GM10847 (cell line): ENCODE data around the gene CCDC137.

Experiments
- POLR2A ChIP-seq: IDR thresholded peaks from 2 replicates; pipeline ENCODE4 v1.6.1; 2011; ENCODE audit not compliant: insufficient read length; ENCODE audit errors: extremely low read depth

Gene CCDC137

DNA sequence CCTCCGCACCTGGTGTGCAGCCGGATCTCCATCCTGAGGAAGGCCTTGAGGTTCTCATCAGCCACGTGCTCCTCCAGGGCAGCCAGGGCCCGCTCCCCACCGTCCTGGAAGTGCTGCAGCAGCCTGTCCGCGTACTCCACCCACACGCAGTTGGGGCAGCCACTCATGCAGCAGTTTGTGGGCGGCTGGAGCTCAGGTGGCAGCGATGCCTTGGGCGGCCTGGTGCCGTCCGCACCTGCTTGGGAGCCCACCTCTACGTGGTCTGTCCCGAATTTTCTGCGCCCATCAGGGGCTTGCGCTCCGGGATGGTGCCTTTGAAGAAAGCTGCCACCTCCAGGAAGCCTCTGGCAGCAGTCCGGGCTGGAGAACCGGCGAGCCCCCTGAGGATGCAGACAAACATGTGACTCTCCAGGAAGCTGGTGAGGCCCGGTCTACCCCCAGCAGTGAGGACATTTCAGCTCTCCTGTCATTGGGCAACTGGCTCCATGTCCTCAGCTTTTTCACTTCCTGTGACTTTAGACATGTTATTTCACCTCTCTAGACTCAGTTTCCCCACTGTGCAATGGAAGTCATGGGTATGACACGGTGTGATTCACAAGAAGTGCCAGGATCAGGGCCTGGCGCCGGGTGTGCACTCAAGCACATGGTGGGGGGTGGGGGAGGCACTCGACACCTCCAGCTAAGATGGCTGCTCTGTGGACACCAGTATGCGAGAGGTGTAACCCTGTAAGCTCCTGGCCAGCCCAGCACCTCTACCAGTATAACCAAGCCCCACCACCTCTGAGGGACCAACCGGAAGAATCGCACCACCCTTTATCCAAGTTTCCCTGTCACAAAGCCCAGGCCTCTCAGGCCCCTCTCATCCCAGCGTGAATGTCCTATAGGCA lies 1.1 kb upstream of the CCDC137 start:
- TF ChIP-seq POLR2A, result peak; percentile 9

DNA sequence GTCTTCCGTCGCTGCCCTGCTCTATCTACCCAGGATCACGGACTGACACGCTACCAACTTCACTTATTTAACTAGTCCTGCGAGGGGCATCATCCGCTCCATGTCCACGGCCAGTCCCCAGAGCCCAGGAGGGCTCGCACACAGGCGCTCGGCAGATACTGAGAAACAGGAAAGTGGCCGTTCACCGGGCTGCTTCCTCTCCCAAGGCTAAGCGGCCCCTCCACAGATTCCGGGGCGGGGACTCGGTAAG lies 520 bp upstream of the CCDC137 start:
- TF ChIP-seq POLR2A, result no peak

DNA sequence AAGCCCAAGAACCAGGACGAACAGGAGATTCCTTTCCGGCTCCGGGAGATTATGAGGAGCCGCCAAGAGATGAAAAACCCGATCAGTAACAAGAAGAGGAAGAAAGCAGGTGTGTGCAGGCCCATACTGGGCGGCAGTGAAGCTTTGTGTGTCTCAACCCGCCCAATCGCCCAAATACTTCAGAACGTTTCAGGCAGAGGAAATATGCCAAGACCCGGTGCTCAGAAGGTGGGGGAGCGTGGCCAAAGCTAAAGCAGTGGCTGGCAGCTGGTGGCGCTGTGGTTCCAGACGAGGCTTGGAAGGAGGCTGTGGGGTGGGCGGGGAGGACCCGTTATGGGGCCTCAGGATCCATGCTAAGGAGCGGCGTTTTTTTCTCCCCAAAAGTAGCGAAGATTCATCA lies 1.2 kb downstream of the CCDC137 start:
- no peak for TF ChIP-seq POLR2A

DNA sequence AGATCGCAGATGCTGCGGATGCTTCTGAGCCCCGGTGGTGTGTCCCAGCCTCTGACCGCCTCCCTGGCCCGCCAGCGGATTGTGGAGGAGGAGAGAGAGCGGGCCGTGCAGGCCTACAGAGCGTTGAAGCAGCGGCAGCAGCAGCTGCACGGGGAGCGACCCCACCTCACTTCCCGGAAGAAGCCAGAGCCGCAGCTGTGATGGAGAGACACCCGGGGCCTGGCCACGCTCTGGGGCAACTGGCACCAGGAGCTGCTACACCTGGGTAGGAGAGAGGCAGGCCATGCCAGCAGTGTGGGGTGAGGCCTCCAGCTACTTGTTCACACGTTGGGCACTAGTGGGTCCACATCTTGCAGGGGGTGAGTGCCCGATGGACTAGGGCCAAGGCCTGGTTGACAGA lies 6.0 kb downstream of the CCDC137 start:
- no peak for TF ChIP-seq POLR2A

DNA sequence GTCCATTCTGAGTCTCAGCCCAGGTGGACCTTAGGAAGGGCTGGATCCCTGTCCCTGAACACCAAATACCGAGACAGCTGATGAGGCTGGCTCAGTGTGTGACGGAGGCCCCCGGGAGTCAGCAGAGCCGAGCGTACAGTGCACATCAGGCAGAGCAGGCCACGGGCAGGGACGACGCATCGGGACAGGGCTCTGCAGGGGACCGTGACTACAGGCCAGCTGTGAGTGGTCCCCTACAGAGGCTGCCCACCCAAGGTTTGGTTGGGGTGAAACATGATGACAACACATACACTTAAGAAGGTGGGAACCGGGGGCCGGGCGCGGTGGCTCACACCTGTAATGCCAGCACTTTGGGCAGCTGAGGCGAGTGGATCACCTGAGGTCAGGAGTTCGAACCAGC lies 6.4 kb downstream of the CCDC137 start:
- TF ChIP-seq POLR2A, result no peak

DNA sequence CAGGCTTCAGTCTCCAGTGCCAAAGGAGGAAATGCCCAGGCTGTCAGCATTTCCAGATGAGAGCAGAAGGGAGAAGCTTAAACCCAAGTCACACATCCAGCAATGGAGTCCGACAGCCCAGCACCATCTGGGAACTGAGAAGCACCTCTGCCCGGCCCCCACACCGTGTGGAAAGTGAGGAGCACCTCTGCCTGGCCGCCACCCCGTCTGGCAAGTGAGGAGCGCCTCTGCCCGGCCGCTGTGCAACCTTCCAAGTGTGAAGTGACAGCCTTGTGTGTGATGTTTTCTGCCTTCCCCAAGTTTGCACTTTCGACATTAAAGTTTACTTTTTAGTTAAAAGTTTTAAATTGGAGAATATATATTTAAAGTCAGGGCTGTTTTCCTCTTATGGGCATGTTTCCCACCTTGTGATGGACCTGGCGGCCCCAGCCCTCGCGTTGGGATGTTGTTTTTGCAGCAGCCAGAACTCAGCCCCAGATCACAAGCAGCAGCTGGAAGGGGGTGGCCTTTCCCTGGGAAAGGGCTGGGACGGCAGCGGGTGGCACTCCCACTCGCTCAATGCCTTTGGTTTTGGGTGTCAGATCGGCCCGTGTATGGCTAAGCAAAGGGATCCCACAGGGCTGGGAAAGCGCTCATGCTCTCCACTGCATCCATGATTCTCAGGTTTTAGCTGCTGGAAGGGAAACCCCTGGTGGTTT lies 7.2 kb downstream of the CCDC137 start:
- TF ChIP-seq POLR2A, result no peak

DNA sequence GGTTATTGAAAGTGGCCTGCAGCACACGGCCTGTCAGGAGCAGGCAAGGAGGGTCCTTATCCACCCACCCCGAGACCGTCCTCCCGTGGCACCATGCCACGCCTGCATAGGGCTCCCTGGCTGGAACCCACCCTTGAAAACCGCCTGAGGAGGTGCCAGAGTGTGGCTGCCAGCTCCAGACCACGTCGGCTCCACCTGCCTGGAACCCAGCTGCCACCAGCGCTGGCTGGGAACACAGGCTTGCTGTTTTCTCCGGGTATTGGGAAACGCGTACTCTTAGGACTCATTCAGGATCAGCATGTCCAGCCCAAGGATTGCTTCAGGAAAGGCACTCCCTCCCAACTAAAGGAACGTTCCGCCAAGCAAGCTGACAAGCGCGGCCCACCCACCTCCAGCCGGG lies 10.4 kb downstream of the CCDC137 start:
- TF ChIP-seq POLR2A, result no peak

DNA sequence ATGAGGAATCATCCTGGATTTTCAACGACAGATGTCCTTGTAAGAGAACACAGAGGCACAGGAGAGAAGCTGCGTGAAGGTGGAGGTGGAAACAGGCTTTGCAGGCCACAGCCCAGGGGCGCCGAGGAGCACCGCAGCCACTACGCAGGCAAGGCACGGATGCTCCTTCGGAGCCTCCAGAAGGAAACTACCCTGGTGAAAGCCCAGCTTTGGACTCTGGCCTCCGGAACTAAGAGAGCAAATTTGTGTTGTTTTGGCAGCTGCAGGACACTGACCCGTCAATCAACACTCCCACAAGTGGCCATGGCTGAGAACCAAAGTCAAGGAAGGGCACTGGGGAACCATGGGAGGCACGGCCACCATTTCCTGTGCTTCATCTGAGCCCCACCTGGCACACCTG lies 13.6 kb downstream of the CCDC137 start:
- no peak for TF ChIP-seq POLR2A

DNA sequence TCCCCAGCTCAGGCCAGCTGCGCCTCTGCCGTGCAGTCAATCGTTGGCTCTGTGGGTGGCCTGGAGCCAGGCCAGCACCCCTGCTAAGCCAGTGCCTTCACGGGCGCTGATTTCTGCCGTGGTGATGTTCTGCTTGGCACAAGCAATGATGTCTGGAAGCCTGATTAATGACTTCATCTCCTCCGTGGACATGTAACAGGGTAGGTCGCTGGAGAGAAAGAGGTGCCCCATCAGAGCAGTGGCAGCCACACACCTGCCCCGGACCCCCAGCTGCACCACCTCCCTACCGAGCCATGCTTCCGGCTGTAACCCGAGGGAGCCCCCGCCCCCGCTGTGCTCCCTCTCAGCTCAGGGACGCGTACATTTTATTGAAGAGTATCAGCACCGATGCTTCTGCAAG lies 15.1 kb downstream of the CCDC137 start:
- no peak for TF ChIP-seq POLR2A

DNA sequence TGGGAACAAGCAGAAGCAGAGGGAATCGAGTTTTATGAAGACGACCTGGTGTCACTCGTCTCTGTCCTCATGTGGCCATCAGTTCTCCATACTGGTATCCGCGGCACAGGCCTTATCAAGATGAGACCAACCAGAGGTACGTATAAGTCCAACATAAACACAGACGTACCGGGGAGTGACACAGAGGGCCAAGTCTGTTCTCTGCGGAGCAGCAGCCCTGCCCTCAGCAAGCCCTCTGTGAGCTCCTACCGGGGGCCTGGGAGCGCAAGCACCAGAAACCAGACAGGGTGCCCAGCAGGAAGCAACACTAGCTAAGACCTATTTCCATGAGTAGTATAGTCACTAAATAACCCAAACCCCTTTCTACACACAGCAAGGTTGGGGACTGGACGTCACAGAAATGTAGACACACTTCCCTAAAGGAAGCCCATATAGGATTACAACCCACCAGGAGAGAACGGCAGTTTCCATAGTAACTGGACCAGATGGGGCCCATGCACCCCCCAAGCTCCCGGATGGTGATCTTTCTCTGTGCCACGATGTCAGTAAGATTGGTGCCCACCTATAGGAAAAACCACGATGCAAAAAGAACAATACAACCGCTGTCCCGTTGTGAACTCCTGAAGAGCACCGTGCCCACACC lies 16.1 kb downstream of the CCDC137 start:
- no peak for TF ChIP-seq POLR2A

DNA sequence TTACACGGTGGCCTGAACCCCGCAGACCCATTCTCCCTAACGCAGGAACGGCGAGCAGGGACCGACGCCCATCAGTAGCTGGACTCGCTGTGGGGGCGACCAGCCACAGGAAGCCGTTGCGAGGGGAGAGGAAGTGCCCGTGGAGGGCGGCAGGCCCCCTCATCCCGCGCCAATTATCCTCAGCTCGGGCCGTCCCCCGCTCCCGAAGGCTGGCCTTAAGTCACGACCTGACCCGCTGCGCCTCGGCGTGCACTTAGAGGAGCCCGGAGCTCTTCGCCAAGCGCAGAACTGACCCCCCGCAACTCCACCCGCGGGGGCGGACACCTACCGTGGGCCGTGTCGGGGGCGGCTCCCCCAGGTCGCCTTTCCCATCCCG lies 16.7 kb downstream of the CCDC137 start:
- TF ChIP-seq POLR2A, result no peak

DNA sequence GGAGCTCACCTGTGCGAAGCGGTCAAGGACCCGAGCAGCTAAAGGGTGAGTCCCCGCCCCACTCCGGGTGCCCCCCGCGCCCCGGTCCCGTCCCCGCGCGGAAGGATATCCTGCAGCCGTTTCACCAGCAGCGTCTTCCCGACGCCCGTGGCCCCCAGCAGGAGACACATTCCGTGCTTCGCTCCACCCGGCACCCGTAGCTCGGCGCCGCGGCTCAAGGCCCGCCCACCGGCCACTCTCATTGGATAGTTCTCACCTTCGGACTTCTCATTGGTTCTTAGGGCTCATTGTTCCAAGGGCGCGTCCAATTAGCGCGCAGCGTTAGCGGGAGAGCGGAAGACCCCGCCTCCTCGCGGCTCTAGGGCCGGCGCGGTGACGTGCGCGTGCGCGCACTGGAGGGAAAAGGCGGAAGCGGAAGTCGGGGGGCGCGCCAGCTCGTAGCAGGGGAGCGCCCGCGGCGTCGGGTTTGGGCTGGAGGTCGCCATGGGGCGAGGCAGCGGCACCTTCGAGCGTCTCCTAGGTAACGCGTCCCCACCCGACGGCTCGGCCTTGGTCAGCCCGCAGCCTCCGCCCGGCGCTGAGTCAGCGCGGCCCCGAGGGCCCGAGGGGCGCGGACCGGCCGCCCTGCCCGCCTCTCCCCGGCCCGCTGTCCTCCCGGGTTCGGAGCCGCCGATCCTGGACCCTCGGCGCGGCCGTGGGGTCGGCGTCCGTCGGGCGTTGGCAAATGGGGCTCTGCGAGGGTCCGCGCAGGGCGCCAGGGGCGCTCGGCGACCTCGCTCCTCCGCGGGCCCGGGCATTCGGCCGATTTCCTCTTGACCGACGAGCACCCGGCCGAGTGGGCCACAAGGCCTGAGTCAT lies 17.3 kb downstream of the CCDC137 start, which contains the start of the genes ARL16 and HGS:
Gene ARL16, minus strand, starts transcription at position 214 of the 858 bp plus-strand sequence. Its CDS starts 44 bp downstream, at position 170.
Gene HGS, plus strand, starts transcription at position 428 of the 858 bp plus-strand sequence. Its CDS starts 56 bp downstream, at position 484.
- peak; percentile 73 for TF ChIP-seq POLR2A

DNA sequence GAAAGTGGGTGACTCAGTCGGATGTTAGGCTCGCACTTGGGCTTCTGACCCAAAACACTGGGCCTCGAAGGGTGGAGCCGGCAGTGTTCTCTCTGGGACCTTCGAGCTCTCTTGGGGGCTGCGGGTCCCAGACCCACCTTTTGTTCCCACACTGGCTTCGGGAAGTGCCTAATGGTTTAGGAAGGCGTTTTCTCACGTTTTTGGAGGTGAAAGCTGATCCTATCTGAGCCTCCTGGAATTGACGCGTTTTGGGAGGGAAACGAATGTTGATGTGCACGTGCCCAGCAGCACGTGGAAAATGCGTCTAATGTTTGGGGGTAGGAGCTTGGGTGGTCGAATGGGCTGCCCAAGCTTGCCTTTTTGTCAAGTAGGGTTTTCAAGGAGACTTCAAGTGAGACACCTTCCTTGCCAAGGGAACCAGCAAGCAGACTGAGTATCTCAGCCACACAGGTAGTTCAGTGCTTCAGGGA lies 17.9 kb downstream of the CCDC137 start:
- TF ChIP-seq POLR2A, result no peak

DNA sequence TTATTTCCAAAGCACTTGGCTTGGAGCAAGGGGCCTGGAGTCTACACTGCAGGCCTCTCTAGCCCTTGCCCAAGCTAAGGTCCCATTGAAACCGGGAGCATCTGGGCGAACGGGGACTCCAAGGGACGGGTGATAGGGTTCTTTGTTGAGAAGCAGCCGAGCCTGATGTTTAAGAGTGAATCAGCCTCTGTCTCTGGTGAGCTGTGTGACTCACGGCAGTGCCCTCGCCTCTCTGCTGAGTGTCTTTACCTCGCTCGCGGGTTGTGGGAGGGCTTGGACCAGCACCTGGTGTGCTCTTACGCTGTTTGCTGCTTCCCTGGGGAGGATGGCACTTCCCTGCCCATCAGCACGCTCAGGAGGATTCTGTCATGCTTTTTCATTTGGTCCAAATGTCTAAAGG lies 18.6 kb downstream of the CCDC137 start:
- TF ChIP-seq POLR2A, result no peak

DNA sequence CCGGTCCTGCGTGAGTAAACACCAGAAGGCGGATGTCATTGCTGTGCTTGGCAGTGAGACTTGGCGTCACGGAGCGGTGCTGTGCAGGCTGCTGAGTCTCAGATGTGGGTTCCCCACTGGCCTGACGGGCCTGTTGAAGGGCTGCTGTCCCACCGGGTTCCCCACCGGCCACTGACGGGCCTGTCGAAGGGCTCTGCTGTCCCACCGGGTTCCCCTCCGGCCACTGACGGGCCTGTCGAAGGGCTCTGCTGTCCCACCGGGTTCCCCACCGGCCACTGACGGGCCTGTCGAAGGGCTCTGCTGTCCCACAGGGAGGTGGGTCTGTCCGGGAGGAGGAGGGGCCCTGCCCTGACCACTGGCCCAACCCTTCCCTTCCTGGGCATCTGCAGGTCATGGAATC lies 20.1 kb downstream of the CCDC137 start:
- no peak for TF ChIP-seq POLR2A
